Peyer's patch (tissue), 4 donors: ENCODE data around the gene LBH. TPM values are rescaled to one million over a fixed set of nuclear protein-coding genes. Genes with fewer than 3 reads are reported as not detected.

Experiments used
- DNase-seq, 3 donors: peaks; one replicate each; pipeline ENCODE4 v3.0.0-alpha.2; 2017 to 2019
- H3K27ac ChIP-seq, 4 donors: fragments of 200-600 bp; sonication (generic); one replicate each; pipeline ENCODE4 v1.5.1; 2016 to 2019
- H3K27me3 ChIP-seq, 2 donors: fragments of 200-600 bp; sonication (generic); one replicate each; pipeline ENCODE4 v1.5.1; 2019
- H3K36me3 ChIP-seq, 3 donors: fragments of 200-600 bp; sonication (generic); one replicate each; pipeline ENCODE4 v1.5.1; 2016 to 2019
- H3K4me1 ChIP-seq, 4 donors: fragments of 200-600 bp; sonication (generic); one replicate each; pipeline ENCODE4 v1.5.1; 2016 to 2019
- H3K4me3 ChIP-seq, 4 donors: fragments of 200-600 bp; sonication (generic); 1 replicate in 3 of 4; 2 replicates in 1 of 4; pipeline ENCODE4 v1.5.1; 2016 to 2019; ENCODE audit warnings: mild to moderate bottlenecking in 1 of 4
- H3K9me3 ChIP-seq, 4 donors: fragments of 200-600 bp; sonication (generic); one replicate each; pipeline ENCODE4 v1.5.1; 2016 to 2019; ENCODE audit warnings: mild to moderate bottlenecking in 1 of 4
- POLR2A ChIP-seq, 2 donors: fragments of 450-650 bp; IDR thresholded peaks; one replicate each; pipeline ENCODE4 v1.5.1; 2017; ENCODE audit warnings: antibody characterized with exemption in 2 of 2, mild to moderate bottlenecking in 2 of 2, moderate library complexity in 2 of 2
- total RNA-seq, 4 donors: library from RNA; depleted of rRNA; stranded (reverse); fragments of >200 nt; gene quantifications; one replicate each; pipeline ENCODE4 v1.1.0, GENCODE V29; 2016
- TF ChIP-seq, protein P1 (sequence below), 6 experiments: fragments of 450-650 bp in 4 of 6; fragments of 200-600 bp in 2 of 6; sonication (generic) in 1 of 6; IDR thresholded peaks; one replicate each; pipeline ENCODE4 v1.5.1; 2017 to 2019; ENCODE audit warnings: antibody characterized with exemption in 6 of 6, mild to moderate bottlenecking in 3 of 6, moderate library complexity in 1 of 6

LBH gene
- total RNA-seq, 4 donors from 2014 or later: 10.9 to 44.6 (median 14.8) TPM

DNA sequence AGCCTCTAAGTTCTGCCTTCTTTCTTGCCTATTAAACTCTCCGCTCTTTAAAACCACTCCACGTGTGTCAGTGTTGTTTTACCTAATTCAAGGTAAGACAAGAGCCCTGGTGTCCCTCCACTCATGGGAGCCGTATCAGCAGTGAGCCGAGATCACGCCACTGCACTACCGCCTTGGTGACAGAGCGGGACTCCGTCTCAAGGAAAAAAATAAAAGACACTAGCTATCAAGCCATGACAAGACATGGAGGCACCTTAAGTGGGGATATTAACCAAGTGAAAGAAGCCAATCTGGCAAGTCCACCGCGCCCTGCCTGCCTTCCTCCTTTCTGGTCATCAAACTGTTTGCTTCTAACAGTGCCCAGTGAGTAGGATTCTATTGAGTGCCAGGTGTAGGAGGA, 40.2 kb upstream of the LBH start:
- DNase-seq: no peak
- TF ChIP-seq, protein P1, sequence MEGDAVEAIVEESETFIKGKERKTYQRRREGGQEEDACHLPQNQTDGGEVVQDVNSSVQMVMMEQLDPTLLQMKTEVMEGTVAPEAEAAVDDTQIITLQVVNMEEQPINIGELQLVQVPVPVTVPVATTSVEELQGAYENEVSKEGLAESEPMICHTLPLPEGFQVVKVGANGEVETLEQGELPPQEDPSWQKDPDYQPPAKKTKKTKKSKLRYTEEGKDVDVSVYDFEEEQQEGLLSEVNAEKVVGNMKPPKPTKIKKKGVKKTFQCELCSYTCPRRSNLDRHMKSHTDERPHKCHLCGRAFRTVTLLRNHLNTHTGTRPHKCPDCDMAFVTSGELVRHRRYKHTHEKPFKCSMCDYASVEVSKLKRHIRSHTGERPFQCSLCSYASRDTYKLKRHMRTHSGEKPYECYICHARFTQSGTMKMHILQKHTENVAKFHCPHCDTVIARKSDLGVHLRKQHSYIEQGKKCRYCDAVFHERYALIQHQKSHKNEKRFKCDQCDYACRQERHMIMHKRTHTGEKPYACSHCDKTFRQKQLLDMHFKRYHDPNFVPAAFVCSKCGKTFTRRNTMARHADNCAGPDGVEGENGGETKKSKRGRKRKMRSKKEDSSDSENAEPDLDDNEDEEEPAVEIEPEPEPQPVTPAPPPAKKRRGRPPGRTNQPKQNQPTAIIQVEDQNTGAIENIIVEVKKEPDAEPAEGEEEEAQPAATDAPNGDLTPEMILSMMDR (IDR thresholded peaks at IDR 0.05): no peak
- TF ChIP-seq POLR2A (IDR thresholded peaks at IDR 0.05): no peak
- no peaks in the 10 kb centered on the region for H3K9me3 ChIP-seq
- no peak overlapping the region for H3K4me3 ChIP-seq
- no peaks in the 10 kb centered on the region for H3K27me3 ChIP-seq
- H3K4me1 ChIP-seq: no peaks in the 10 kb centered on the region
- no peaks in the 10 kb centered on the region for H3K36me3 ChIP-seq
- H3K27ac ChIP-seq: no peak overlapping the region

DNA sequence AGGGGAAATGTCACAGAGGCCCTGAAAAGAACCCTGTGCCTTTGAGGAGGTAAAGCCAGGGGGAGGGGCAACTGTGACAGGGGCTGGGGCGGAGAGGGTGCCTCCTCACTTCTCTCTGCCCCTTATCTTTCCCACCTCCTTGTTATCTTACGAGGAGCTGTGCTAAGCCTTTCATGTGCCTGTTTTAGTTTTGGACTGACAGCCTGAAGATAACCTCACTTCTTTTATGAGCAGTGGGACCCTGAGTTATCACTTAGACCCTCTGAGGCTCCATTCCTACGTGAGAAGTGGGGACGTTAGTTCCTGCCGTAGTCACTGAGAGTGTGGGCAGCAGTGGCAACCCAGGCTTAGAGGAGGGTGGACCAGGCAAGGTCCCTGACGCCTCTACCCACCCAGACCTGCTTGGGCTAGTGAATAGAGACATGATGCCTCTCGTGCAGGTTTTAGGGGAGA, 39.5 kb upstream of the LBH start:
- Histone ChIP-seq H3K4me1 (no peaks in the 10 kb centered on the region), H3K4me3 (no peak overlapping the region), H3K36me3 (no peaks in the 10 kb centered on the region), H3K9me3 (no peaks in the 10 kb centered on the region), H3K27ac (no peak overlapping the region), H3K27me3 (no peaks in the 10 kb centered on the region)
- TF ChIP-seq POLR2A (IDR thresholded peaks at IDR 0.05): no peak
- TF ChIP-seq, protein P1 (IDR thresholded peaks at IDR 0.05): no peak
- DNase-seq: no peak

DNA sequence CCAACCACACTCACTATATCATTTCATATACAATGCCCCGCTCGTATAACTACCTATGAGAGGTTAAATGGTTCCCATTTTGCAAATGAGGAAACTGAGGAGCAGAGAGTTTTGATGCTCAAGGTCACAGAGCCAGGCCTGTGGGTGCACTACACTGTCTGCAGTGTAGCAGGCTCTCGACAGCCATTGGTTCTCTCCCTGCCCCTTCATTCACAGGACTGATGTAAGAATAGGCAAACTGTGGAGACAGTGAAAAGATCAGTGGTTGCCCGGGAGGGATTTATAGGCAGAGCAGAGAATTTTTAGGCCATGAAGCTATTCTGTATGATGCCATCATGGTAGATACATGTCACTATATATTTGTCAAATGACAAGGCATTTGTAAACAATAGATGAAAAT, 39.0 kb upstream of the LBH start:
- H3K9me3 ChIP-seq: no peaks in the 10 kb centered on the region
- no peaks in the 10 kb centered on the region for H3K4me1 ChIP-seq
- no peaks in the 10 kb centered on the region for H3K36me3 ChIP-seq
- no peaks in the 10 kb centered on the region for H3K27me3 ChIP-seq
- no peak for DNase-seq
- no peak overlapping the region for H3K27ac ChIP-seq
- no peak for TF ChIP-seq POLR2A (IDR thresholded peaks at IDR 0.05)
- TF ChIP-seq, protein P1 (IDR thresholded peaks at IDR 0.05): no peak
- H3K4me3 ChIP-seq: no peak overlapping the region

DNA sequence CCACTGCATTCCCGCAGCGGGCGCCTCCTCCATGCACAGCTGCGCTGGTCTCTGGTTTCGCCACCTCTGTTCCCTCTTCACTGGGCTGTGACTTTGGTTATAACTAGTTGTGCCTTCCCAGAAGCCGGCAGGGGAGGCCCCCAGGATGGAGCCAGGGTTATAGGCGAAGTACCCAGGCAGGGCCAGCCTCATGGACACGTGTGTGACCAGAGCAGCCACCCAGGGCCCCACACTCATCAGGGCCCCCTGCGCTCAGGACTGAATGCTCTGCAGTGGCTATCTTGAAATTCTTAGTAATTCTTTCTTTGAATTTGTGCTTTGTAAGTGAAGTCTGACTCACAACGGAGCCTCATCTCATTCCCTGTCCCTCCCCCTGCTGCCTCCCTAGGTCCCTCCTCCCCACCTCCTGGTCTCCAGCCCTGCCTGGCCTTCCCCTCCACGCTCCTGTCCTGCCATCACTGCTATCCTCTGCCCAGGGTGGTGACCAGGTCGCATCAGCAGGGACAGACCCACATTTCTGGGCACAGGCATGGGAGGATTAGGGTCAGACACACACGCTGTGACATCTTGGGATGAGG, 38.1 kb upstream of the LBH start:
- H3K4me3 ChIP-seq: no peak overlapping the region
- DNase-seq: no peak

GRCh38 chr2:30194421-30194820, 36.9 kb upstream of the LBH start:
- no peak overlapping the region for H3K27ac ChIP-seq
- no peak for TF ChIP-seq POLR2A (IDR thresholded peaks at IDR 0.05)
- TF ChIP-seq, protein P1 (IDR thresholded peaks at IDR 0.05): no peak

More for the DNA sequence above, 38.1 kb upstream of the LBH start:
- no peaks in the 10 kb centered on the region for H3K36me3 ChIP-seq
- H3K9me3 ChIP-seq: no peaks in the 10 kb centered on the region
- no peak overlapping the region for H3K27ac ChIP-seq
- H3K27me3 ChIP-seq: no peaks in the 10 kb centered on the region
- H3K4me1 ChIP-seq: no peaks in the 10 kb centered on the region
- no peak for TF ChIP-seq POLR2A (IDR thresholded peaks at IDR 0.05)
- TF ChIP-seq, protein P1 (IDR thresholded peaks at IDR 0.05): no peak

GRCh38 chr2:30195016-30195415, 36.3 kb upstream of the LBH start:
- Histone ChIP-seq H3K36me3 (no peaks in the 10 kb centered on the region), H3K27ac (no peak overlapping the region), H3K9me3 (no peaks in the 10 kb centered on the region), H3K4me1 (no peaks in the 10 kb centered on the region), H3K27me3 (no peaks in the 10 kb centered on the region), H3K4me3 (no peak overlapping the region)
- no peak for DNase-seq
- TF ChIP-seq POLR2A (IDR thresholded peaks at IDR 0.05): no peak
- TF ChIP-seq, protein P1 (IDR thresholded peaks at IDR 0.05): no peak

More at GRCh38 chr2:30194421-30194820, 36.9 kb upstream of the LBH start:
- Histone ChIP-seq H3K4me3 (no peak overlapping the region), H3K4me1 (no peaks in the 10 kb centered on the region), H3K27me3 (no peaks in the 10 kb centered on the region), H3K36me3 (no peaks in the 10 kb centered on the region), H3K9me3 (no peaks in the 10 kb centered on the region)
- DNase-seq: no peak
